HG03442 (cell line): ENCODE results near the gene COL26A1.
"Not testable (repeated sequence)": the region's sequence is repeated elsewhere in the genome, so short reads cannot be mapped to it uniquely, and the experiment has no call there.

Experiments used
- ATAC-seq: cut with Tn5 transposase; IDR thresholded peaks from one replicate; pipeline ENCODE4 v1.9.1; 2021; ENCODE audit warnings: mild to moderate bottlenecking, moderate library complexity; ENCODE audit not compliant: unreplicated experiment

The COL26A1 gene

GRCh38 chr7:101436857-101437576, 74.3 kb downstream of the COL26A1 start:
- ATAC-seq = no peak

- ATAC-seq = no peak
Observed at GRCh38 chr7:101441890-101442289, 79.2 kb downstream of the COL26A1 start.

GRCh38 chr7:101442426-101443070, 79.9 kb downstream of the COL26A1 start:
- no peak for ATAC-seq

- ATAC-seq = no peak
Observed at GRCh38 chr7:101450064-101450463, 87.4 kb downstream of the COL26A1 start.

- ATAC-seq = no peak
Observed at GRCh38 chr7:101453617-101454016, 90.9 kb downstream of the COL26A1 start.

GRCh38 chr7:101457001-101457750, 94.5 kb downstream of the COL26A1 start:
- no peak for ATAC-seq

GRCh38 chr7:101465131-101465530, 102.5 kb downstream of the COL26A1 start:
- no peak for ATAC-seq

- ATAC-seq = no peak
Observed at GRCh38 chr7:101465576-101466196, 103.0 kb downstream of the COL26A1 start.

- no peak for ATAC-seq
Observed at GRCh38 chr7:101466871-101467270, 104.2 kb downstream of the COL26A1 start.

- no peak for ATAC-seq
Observed at GRCh38 chr7:101468546-101469275, 106.0 kb downstream of the COL26A1 start.

GRCh38 chr7:101470668-101471487, 108.2 kb downstream of the COL26A1 start:
- ATAC-seq = no peak

GRCh38 chr7:101474178-101474577, 111.5 kb downstream of the COL26A1 start:
- ATAC-seq = no peak

GRCh38 chr7:101475691-101476090, 113.0 kb downstream of the COL26A1 start:
- ATAC-seq = not testable (repeated sequence)

- no peak for ATAC-seq
Observed at GRCh38 chr7:101479217-101479616, 116.5 kb downstream of the COL26A1 start.

GRCh38 chr7:101486056-101486432, 123.4 kb downstream of the COL26A1 start:
- not testable (repeated sequence) for ATAC-seq

- ATAC-seq = no peak
Observed at GRCh38 chr7:101486433-101487104, 123.9 kb downstream of the COL26A1 start.

- ATAC-seq = no peak
Observed at GRCh38 chr7:101487105-101487458, 124.4 kb downstream of the COL26A1 start.

- no peak for ATAC-seq
Observed at GRCh38 chr7:101487753-101488152, 125.1 kb downstream of the COL26A1 start.

- no peak for ATAC-seq
Observed at GRCh38 chr7:101488826-101489572, 126.3 kb downstream of the COL26A1 start.
